ENCODE data around the gene SHF. TPM values are rescaled to one million over a fixed set of nuclear protein-coding genes. Genes with fewer than 3 reads are reported as not detected.
A peak's percentile ranks its signal among the peaks of the same experiment; 100 is the strongest.

The SHF gene
- total and polyA plus RNA-seq, 2 of the 8 experiments (the other 6 are each of a cell fraction or from before 2014, with no cell fraction given) = 13.1 to 26.7 TPM

DNA sequence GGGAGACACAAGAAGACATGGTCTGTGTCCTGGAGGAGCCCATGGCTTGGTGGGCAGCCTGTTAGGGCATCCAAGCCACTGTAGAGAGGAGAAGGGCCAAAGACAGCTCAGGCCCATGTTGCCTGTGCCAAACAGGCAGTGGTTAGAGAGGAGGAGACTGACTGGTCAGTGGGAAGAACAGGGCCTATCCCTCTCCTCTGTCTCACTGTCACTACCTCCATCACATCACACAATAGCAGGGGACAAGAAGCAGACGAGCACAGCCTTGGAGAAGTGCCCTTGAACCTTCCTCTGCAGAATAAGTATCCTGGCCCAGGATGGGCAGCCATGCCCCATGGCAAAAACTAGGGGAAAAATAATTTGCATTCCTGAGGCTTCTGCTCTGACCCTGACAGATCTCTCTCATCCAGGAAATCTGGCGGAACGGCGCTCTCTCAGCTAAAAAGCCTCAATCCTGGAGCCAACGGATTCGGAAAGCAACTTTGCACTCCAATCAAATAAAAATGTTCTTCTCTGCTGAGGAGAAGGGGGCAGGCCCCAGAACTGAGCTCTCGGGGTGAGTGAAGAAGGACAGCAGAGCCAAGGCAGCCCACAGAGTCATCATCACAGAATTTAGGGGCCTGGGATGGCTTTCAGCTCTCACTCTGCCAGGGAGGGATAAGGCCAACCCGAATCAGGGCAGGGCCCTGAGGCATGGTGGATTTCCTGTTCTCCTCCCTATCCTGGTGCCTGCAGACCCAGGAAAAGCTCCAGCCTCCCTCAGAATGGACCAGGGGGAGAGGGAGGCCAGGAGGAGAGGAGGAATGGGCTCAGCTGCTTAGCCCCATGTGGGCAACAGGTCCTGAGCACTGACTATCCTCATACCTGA, 1.6 kb downstream of the SHF start:
- H4K8ac ChIP-seq (ENCODE audit: extremely low read depth, insufficient read depth, low read length) = no peak overlapping the region
- no peak overlapping the region for H2BK20ac ChIP-seq (ENCODE audit: low read length)
- H3K4me2 ChIP-seq (ENCODE audit: insufficient read depth in 1 of 2, low read depth in 2 of 2, low read length in 2 of 2) = peak overlapping the region; percentile 71 to 86
- peak overlapping the region; percentile 28; the same call in 1 of the 2 replicates for H2AK5ac ChIP-seq (ENCODE audit: low read depth, low read length)
- POLR2A ChIA-PET (ENCODE audit: partially characterized antibody) = interaction anchor here (0.8 to 6.4 kb wide), 11 partner anchors 9 to 56 kb away, joined by 3 to 55 read pairs (median 4); partner anchors contain the start of genes DUOX1 and DUOXA1
- peaks cover 16% of the 10 kb centered on the region; the same call in 1 of the 2 replicates for H3K23me2 ChIP-seq (ENCODE audit: low read depth, low read length)
- H3K79me2 ChIP-seq (ENCODE audit: control insufficient read depth in 1 of 2, insufficient read depth in 2 of 2, low read length in 2 of 2) = peaks cover 8 to 51% of the 10 kb centered on the region in 2 experiments; a peak in 3 of 4 replicates
- no peak overlapping the region for H4K5ac ChIP-seq (ENCODE audit: insufficient read length, low read depth, low read length)
- H3K36me3 ChIP-seq (ENCODE audit: control insufficient read depth in 2 of 4, insufficient read depth in 4 of 4, low read length in 3 of 4) = no peaks in the 10 kb centered on the region
- no peak overlapping the region for H2AFZ ChIP-seq (ENCODE audit: low read length)
- peaks cover 9% of the 10 kb centered on the region for H3K79me1 ChIP-seq (ENCODE audit: low read depth, low read length)
- H3K4me1 ChIP-seq (replicated peaks in 1 of 4; ENCODE audit: control insufficient read depth in 3 of 4, insufficient read depth in 4 of 4, low read length in 3 of 4) = peaks cover 5 to 33% (median 21%) of the 10 kb centered on the region in 4 experiments
- WGBS, 2 experiments (ENCODE audit: extremely low coverage in 1 of 2, insufficient coverage in 1 of 2, insufficient read length in 1 of 2, insufficient replicate concordance in 2 of 2, low coverage in 1 of 2, low lambda C conversion rate in 2 of 2, missing lambda C conversion rate in 1 of 2) = 82% methylated on average over 8 of the region's 8 CpGs; no CpG with 5 or more reads in 1 of the 2 experiments
- peak overlapping the region; percentile 20; the same call in 1 of the 2 replicates for H2BK12ac ChIP-seq (ENCODE audit: low read depth, low read length)
- H3K27me3 ChIP-seq (replicated peaks in 1 of 4; ENCODE audit: control insufficient read depth in 3 of 4, extremely low read depth in 1 of 4, insufficient read depth in 3 of 4, low read length in 3 of 4) = peaks cover 0 to 19% (median 13%) of the 10 kb centered on the region in 4 experiments; a peak in 6 of 7 replicates
- H3K9me3 ChIP-seq (ENCODE audit: insufficient read depth in 2 of 2, low read depth in 1 of 2, low read length in 1 of 2) = no peaks in the 10 kb centered on the region
- no peak overlapping the region for H2BK120ac ChIP-seq (replicated peaks; ENCODE audit: low read depth, low read length)
- FAIRE-seq = no peak
- H3K23ac ChIP-seq (ENCODE audit: insufficient read length) = no peak overlapping the region
- CTCF ChIA-PET (ENCODE audit: partially characterized antibody) = interaction anchor here (0.6 to 41.8 kb wide), 6 partner anchors 8 to 584 kb away, joined by 3 to 1117 read pairs (median 3); partner anchors contain the start of gene SHF
- H4K20me1 ChIP-seq (replicated peaks in 1 of 2; ENCODE audit: control insufficient read depth in 1 of 2, insufficient read depth in 2 of 2, low read length in 2 of 2) = peaks cover 3 to 31% of the 10 kb centered on the region in 2 experiments
- H3K56ac ChIP-seq (replicated peaks; ENCODE audit: insufficient read length, low read depth, low read length) = no peak overlapping the region
- 0 out of 2 replicates have a peak overlapping the region, but pooled peaks have one; percentile 36 for H3K18ac ChIP-seq (ENCODE audit: extremely low read depth, low read length)
- no peak overlapping the region for H2BK5ac ChIP-seq (ENCODE audit: low read depth, low read length)
- H3K14ac ChIP-seq (ENCODE audit: insufficient read length) = no peak overlapping the region
- DNase-seq (ENCODE audit: low read depth in 1 of 2, low spot score in 2 of 2) = no peak
- peak overlapping the region; percentile 51 to 89 (median 62); a peak in 7 of 8 replicates for H3K4me3 ChIP-seq (ENCODE audit: extremely low read depth in 1 of 4, insufficient read depth in 2 of 4, low read depth in 3 of 4, low read length in 4 of 4)
- peak overlapping the region; percentile 49 for H4K91ac ChIP-seq (replicated peaks; ENCODE audit: insufficient read length, low read length)
- H3K9ac ChIP-seq (replicated peaks in 1 of 4; ENCODE audit: extremely low read depth in 1 of 4, low read depth in 3 of 4, low read length in 3 of 4) = no peak overlapping the region
- peak overlapping the region; percentile 97 for H2BK15ac ChIP-seq (ENCODE audit: low read length)
- H3K4ac ChIP-seq (replicated peaks; ENCODE audit: insufficient read length, low read depth, low read length) = peak overlapping the region; percentile 3
- H3K27ac ChIP-seq (ENCODE audit: low read depth, low read length) = no peak overlapping the region
- TF ChIP-seq HDAC6 (IDR thresholded peaks at IDR 0.05; ENCODE audit: low read depth, low read length) (no peak), RFX5 (IDR thresholded peaks at IDR 0.05; ENCODE audit: borderline replicate concordance, low read depth, low read length) (no peak), RAD21 (IDR thresholded peaks at IDR 0.05 in 1 of 2, conservative IDR thresholded peaks at IDR 0.05 in 1 of 2; ENCODE audit: low read depth in 2 of 2, low read length in 2 of 2) (no peak), CREB1 (IDR thresholded peaks at IDR 0.05) (no peak), RBBP5 (IDR thresholded peaks at IDR 0.05; ENCODE audit: borderline replicate concordance, low read depth, low read length) (no peak), TEAD4 (IDR thresholded peaks at IDR 0.05; ENCODE audit: low read depth, low read length) (no peak)
- TF ChIP-seq, protein P1, sequence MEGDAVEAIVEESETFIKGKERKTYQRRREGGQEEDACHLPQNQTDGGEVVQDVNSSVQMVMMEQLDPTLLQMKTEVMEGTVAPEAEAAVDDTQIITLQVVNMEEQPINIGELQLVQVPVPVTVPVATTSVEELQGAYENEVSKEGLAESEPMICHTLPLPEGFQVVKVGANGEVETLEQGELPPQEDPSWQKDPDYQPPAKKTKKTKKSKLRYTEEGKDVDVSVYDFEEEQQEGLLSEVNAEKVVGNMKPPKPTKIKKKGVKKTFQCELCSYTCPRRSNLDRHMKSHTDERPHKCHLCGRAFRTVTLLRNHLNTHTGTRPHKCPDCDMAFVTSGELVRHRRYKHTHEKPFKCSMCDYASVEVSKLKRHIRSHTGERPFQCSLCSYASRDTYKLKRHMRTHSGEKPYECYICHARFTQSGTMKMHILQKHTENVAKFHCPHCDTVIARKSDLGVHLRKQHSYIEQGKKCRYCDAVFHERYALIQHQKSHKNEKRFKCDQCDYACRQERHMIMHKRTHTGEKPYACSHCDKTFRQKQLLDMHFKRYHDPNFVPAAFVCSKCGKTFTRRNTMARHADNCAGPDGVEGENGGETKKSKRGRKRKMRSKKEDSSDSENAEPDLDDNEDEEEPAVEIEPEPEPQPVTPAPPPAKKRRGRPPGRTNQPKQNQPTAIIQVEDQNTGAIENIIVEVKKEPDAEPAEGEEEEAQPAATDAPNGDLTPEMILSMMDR (IDR thresholded peaks at IDR 0.05; ENCODE audit: control extremely low read depth in 1 of 3, insufficient read depth in 1 of 3, low read depth in 1 of 3, low read length in 3 of 3) = no peak
- TF ChIP-seq, protein P2, sequence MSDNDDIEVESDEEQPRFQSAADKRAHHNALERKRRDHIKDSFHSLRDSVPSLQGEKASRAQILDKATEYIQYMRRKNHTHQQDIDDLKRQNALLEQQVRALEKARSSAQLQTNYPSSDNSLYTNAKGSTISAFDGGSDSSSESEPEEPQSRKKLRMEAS (IDR thresholded peaks at IDR 0.05) = no peak
